ENCODE results near the gene GNG8.

Gene GNG8

GRCh38 chr19:46665072-46665471 is 29.1 kb upstream of the GNG8 start:
- no peak for DNase-seq (ENCODE audit: extremely low spot score)
- ChIA-PET POLR2A (no interaction called here), CTCF (interaction anchor here (5.5 to 7.9 kb wide), 2 partner anchors 40 to 51 kb away, joined by 36 to 287 read pairs; no protein-coding TSS in a partner anchor)
- no peak for TF ChIP-seq CTCF (IDR thresholded peaks at IDR 0.05; ENCODE audit: control extremely low read depth, extremely low read depth, low read depth, missing control alignments)

- peak; percentile 93 for TF ChIP-seq CTCF (IDR thresholded peaks at IDR 0.05; ENCODE audit: control extremely low read depth, extremely low read depth, low read depth, missing control alignments)
- DNase-seq (ENCODE audit: extremely low spot score) = peak; percentile 79
- CTCF ChIA-PET = interaction anchor here (0.6 to 7.9 kb wide), 39 partner anchors 10 to 179 kb away, joined by 3 to 287 read pairs (median 4); partner anchors contain the start of genes CALM3 and PTGIR
- POLR2A ChIA-PET = interaction anchor here (0.7 to 1.0 kb wide), 4 partner anchors 26 to 1193 kb away, joined by 3 read pairs; partner anchors contain the start of gene SLC1A5
Measured at GRCh38 chr19:46661735-46662592, 26.0 kb upstream of the GNG8 start.

GRCh38 chr19:46661020-46661731 is 25.2 kb upstream of the GNG8 start, which contains the start of gene DACT3:
TSS of gene DACT3 (minus strand) at chr19:46661182. CDS start at chr19:46661064, 118 bp downstream.
- no peak for TF ChIP-seq CTCF (IDR thresholded peaks at IDR 0.05; ENCODE audit: control extremely low read depth, extremely low read depth, low read depth, missing control alignments)
- peak; percentile 99 for DNase-seq (ENCODE audit: extremely low spot score)
- CTCF ChIA-PET = interaction anchor here (0.7 to 7.9 kb wide), 29 partner anchors 9 to 147 kb away, joined by 3 to 287 read pairs (median 6); partner anchors contain the start of genes CALM3 and PTGIR
- POLR2A ChIA-PET = interaction anchor here (0.5 to 1.0 kb wide), 6 partner anchors 25 to 1336 kb away, joined by 3 read pairs; partner anchors contain the start of genes GNG8 and SLC1A5

- no peak for DNase-seq (ENCODE audit: extremely low spot score)
- CTCF ChIA-PET = interaction anchor here (1.1 to 7.9 kb wide), 14 partner anchors 13 to 131 kb away, joined by 3 to 287 read pairs (median 14); partner anchors contain the start of gene CALM3
- TF ChIP-seq CTCF (IDR thresholded peaks at IDR 0.05; ENCODE audit: control extremely low read depth, extremely low read depth, low read depth, missing control alignments) = no peak
- POLR2A ChIA-PET = interaction anchor here (0.5 to 1.0 kb wide), 3 partner anchors 25 to 1335 kb away, joined by 3 read pairs; partner anchors contain the start of gene SLC1A5
Measured at GRCh38 chr19:46660551-46661019, 24.6 kb upstream of the GNG8 start.

GRCh38 chr19:46660008-46660517 is 24.1 kb upstream of the GNG8 start:
- POLR2A ChIA-PET = interaction anchor here (0.5 kb wide), 1 partner anchor 10 kb away, joined by 3 read pairs; no protein-coding TSS in a partner anchor
- CTCF ChIA-PET = interaction anchor here (1.0 to 7.9 kb wide), 3 partner anchors 46 to 130 kb away, joined by 3 to 287 read pairs (median 3); no protein-coding TSS in a partner anchor
- peak; percentile 28 for DNase-seq (ENCODE audit: extremely low spot score)
- no peak for TF ChIP-seq CTCF (IDR thresholded peaks at IDR 0.05; ENCODE audit: control extremely low read depth, extremely low read depth, low read depth, missing control alignments)

Data from GM10248 (cell line).